ENCODE results near the gene ADGRG6.

Gene ADGRG6

GRCh38 chr6:142429195-142429594, 127.4 kb downstream of the ADGRG6 start:
- Histone ChIP-seq H2AFZ (ENCODE audit: low read length) (no peak overlapping the region), H3K9me3 (replicated peaks; ENCODE audit: insufficient read depth, low read length) (no peaks in the 10 kb centered on the region), H4K20me1 (ENCODE audit: insufficient read depth, low read length) (no peaks in the 10 kb centered on the region), H3F3A (ENCODE audit: insufficient read depth, low read length) (no peaks in the 10 kb centered on the region), H3K9ac (ENCODE audit: low read length) (no peak overlapping the region), H3K27me3 (replicated peaks; ENCODE audit: insufficient read depth, low read length) (no peaks in the 10 kb centered on the region), H3K4me1 (ENCODE audit: low read length) (no peaks in the 10 kb centered on the region), H3K79me2 (ENCODE audit: low read length) (no peaks in the 10 kb centered on the region), H3K9me2 (replicated peaks; ENCODE audit: insufficient read depth, low read length) (no peaks in the 10 kb centered on the region), H3K4me2 (ENCODE audit: low read depth, low read length) (no peak overlapping the region), H3K27ac (ENCODE audit: low read length) (no peak overlapping the region), H3K36me3 (replicated peaks; ENCODE audit: insufficient read depth, low read length) (no peaks in the 10 kb centered on the region), H3K4me3 (ENCODE audit: low read length) (no peak overlapping the region)
- TF ChIP-seq EZH2phosphoT487 (IDR thresholded peaks at IDR 0.05; ENCODE audit: low read length), result no peak
- DNase-seq, result no peak

GRCh38 chr6:142433419-142433818, 131.6 kb downstream of the ADGRG6 start:
- no peaks in the 10 kb centered on the region for H3K27me3 ChIP-seq (replicated peaks; ENCODE audit: insufficient read depth, low read length)
- no peak overlapping the region for H3K27ac ChIP-seq (ENCODE audit: low read length)
- H4K20me1 ChIP-seq (ENCODE audit: insufficient read depth, low read length), result no peaks in the 10 kb centered on the region
- H3K4me1 ChIP-seq (ENCODE audit: low read length), result no peaks in the 10 kb centered on the region
- no peak overlapping the region for H3K4me3 ChIP-seq (ENCODE audit: low read length)
- no peak overlapping the region for H3K4me2 ChIP-seq (ENCODE audit: low read depth, low read length)
- H3K9me3 ChIP-seq (replicated peaks; ENCODE audit: insufficient read depth, low read length), result no peaks in the 10 kb centered on the region
- no peaks in the 10 kb centered on the region for H3K79me2 ChIP-seq (ENCODE audit: low read length)
- no peak for DNase-seq
- no peaks in the 10 kb centered on the region for H3K36me3 ChIP-seq (replicated peaks; ENCODE audit: insufficient read depth, low read length)
- no peak for TF ChIP-seq EZH2 (optimal IDR thresholded peaks at IDR 0.05; ENCODE audit: low read depth, low read length)
- TF ChIP-seq CTCF (IDR thresholded peaks at IDR 0.05; ENCODE audit: low read length), result no peak
- TF ChIP-seq EZH2phosphoT487 (IDR thresholded peaks at IDR 0.05; ENCODE audit: low read length), result no peak
- H3F3A ChIP-seq (ENCODE audit: insufficient read depth, low read length), result no peaks in the 10 kb centered on the region
- H3K9ac ChIP-seq (ENCODE audit: low read length), result no peak overlapping the region
- H3K9me2 ChIP-seq (replicated peaks; ENCODE audit: insufficient read depth, low read length), result no peaks in the 10 kb centered on the region
- H2AFZ ChIP-seq (ENCODE audit: low read length), result no peak overlapping the region

GRCh38 chr6:142438898-142439297, 137.1 kb downstream of the ADGRG6 start:
- no peaks in the 10 kb centered on the region for H3K9me2 ChIP-seq (replicated peaks; ENCODE audit: insufficient read depth, low read length)

More at GRCh38 chr6:142438898-142439297, 137.1 kb downstream of the ADGRG6 start:
- H3K27ac ChIP-seq (ENCODE audit: low read length), result no peak overlapping the region
- no peaks in the 10 kb centered on the region for H3F3A ChIP-seq (ENCODE audit: insufficient read depth, low read length)
- H2AFZ ChIP-seq (ENCODE audit: low read length), result no peak overlapping the region
- H3K36me3 ChIP-seq (replicated peaks; ENCODE audit: insufficient read depth, low read length), result no peaks in the 10 kb centered on the region
- no peak overlapping the region for H3K4me2 ChIP-seq (ENCODE audit: low read depth, low read length)
- H3K4me3 ChIP-seq (ENCODE audit: low read length), result no peak overlapping the region
- H3K27me3 ChIP-seq (replicated peaks; ENCODE audit: insufficient read depth, low read length), result no peaks in the 10 kb centered on the region
- H3K9me3 ChIP-seq (replicated peaks; ENCODE audit: insufficient read depth, low read length), result no peaks in the 10 kb centered on the region
- TF ChIP-seq EZH2phosphoT487 (IDR thresholded peaks at IDR 0.05; ENCODE audit: low read length) (no peak), EZH2 (optimal IDR thresholded peaks at IDR 0.05; ENCODE audit: low read depth, low read length) (no peak), CTCF (IDR thresholded peaks at IDR 0.05; ENCODE audit: low read length) (no peak)
- H3K79me2 ChIP-seq (ENCODE audit: low read length), result no peaks in the 10 kb centered on the region
- no peak overlapping the region for H3K9ac ChIP-seq (ENCODE audit: low read length)
- H3K4me1 ChIP-seq (ENCODE audit: low read length), result no peaks in the 10 kb centered on the region
- H4K20me1 ChIP-seq (ENCODE audit: insufficient read depth, low read length), result no peaks in the 10 kb centered on the region
- no peak for DNase-seq

All from MM.1S (cell line).